Adrenal gland (tissue), 5 donors: Measurements from ENCODE around the gene TLE7.

Experiments used
- CTCF ChIP-seq, 6 experiments: fragments of 450-650 bp in 4 of 6; fragments of 200-600 bp in 2 of 6; sonication (generic) in 1 of 6; IDR thresholded peaks; 1 replicate in 5 of 6; 2 replicates in 1 of 6; pipeline versions ENCODE4 v1.5.1 to v1.8.0; 2016 to 2021; ENCODE audit warnings: antibody characterized with exemption in 6 of 6, mild to moderate bottlenecking in 2 of 6, moderate library complexity in 1 of 6
- POLR2A ChIP-seq, 2 donors: fragments of 450-650 bp; IDR thresholded peaks; one replicate each; pipeline ENCODE4 v1.6.1; 2017; ENCODE audit warnings: antibody characterized with exemption in 2 of 2, mild to moderate bottlenecking in 2 of 2, moderate library complexity in 1 of 2
- donor health status: DM: no; HTN: no; CAD: no.

DNA sequence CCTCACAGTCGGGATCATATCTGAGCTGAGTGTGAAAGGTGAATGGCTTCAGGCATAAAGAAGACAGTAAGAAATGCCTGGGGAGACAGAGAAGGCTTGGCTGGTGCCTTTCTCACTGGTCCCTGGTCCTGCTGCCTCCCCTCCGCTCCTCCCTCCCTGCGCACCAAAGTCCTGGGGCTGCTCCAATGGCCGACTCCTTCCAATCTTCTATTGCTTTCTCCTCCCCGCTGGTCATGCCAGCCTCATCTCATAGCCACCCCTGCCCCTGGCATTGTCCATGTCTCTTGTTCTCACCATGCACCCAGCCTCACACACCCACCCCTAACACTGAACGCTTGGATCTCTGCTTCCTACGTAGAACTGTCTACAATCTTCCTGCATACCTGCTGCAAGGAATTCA lies 18.0 kb downstream of the TLE7 start:
- TF ChIP-seq CTCF (IDR thresholded peaks at IDR 0.05) (no peak), POLR2A (IDR thresholded peaks at IDR 0.05) (no peak)
